Neural cell (in vitro differentiated cells): ENCODE results near the gene ABHD5. TPM values are rescaled to one million over a fixed set of nuclear protein-coding genes. Genes with fewer than 3 reads are reported as not detected.

Experiments used
- H2AFZ ChIP-seq: fragments of 200-600, 300-800 bp; sonication (generic), shearing (Covaris generic); 2 replicates; pipeline ENCODE4 v1.6.0; 2014; ENCODE audit warnings: low read depth, mild to moderate bottlenecking, antibody characterized with exemption, low read length, moderate library complexity
- H3F3A ChIP-seq: fragments of 200-600 bp; shearing (Covaris generic); 2 replicates; pipeline ENCODE4 v1.6.1; 2016; ENCODE audit warnings: mild to moderate bottlenecking, moderate library complexity, mixed read lengths, antibody characterized with exemption, low read length; ENCODE audit not compliant: insufficient read depth, poor library complexity, severe bottlenecking
- H3K27ac ChIP-seq: fragments of 200-600, 300-800 bp; sonication (generic), shearing (Covaris generic); 2 replicates; pipeline ENCODE4 v1.5.1; 2014; ENCODE audit warnings: mild to moderate bottlenecking, low read length, moderate library complexity
- H3K27me3 ChIP-seq: fragments of 300-800, 200-600 bp; sonication (generic), shearing (Covaris generic); 2 replicates; pipeline ENCODE4 v1.6.0; 2014; ENCODE audit warnings: mild to moderate bottlenecking, low read depth, low read length, moderate library complexity; ENCODE audit not compliant: insufficient read depth
- H3K36me3 ChIP-seq: fragments of 300-800, 200-600 bp; sonication (generic), shearing (Covaris generic); 2 replicates; pipeline ENCODE4 v1.5.1; 2014; ENCODE audit warnings: mild to moderate bottlenecking, antibody characterized with exemption, low read length, moderate library complexity; ENCODE audit not compliant: insufficient read depth
- H3K4me2 ChIP-seq: fragments of 300-800, 200-600 bp; sonication (generic), shearing (Covaris generic); 2 replicates; pipeline ENCODE4 v1.6.0; 2014; ENCODE audit warnings: mild to moderate bottlenecking, low read length
- H3K4me3 ChIP-seq: fragments of 300-800, 200-600 bp; sonication (generic), shearing (Covaris generic); 2 replicates; pipeline ENCODE4 v1.5.1; 2014; ENCODE audit warnings: mild to moderate bottlenecking, low read length, moderate library complexity
- H3K79me2 ChIP-seq: fragments of 200-600 bp; shearing (Covaris generic); replicated peaks from 2 replicates; pipeline ENCODE4 v1.6.0; 2014; ENCODE audit warnings: mild to moderate bottlenecking, low read length, moderate library complexity; ENCODE audit not compliant: insufficient read depth
- H3K9ac ChIP-seq: fragments of 300-800, 200-600 bp; sonication (generic), shearing (Covaris generic); 2 replicates; pipeline ENCODE4 v1.6.1; 2016; ENCODE audit warnings: mild to moderate bottlenecking, low read length, mixed read lengths
- H3K9me2 ChIP-seq: fragments of 200-600 bp; shearing (Covaris generic); 2 replicates; pipeline ENCODE4 v1.6.1; 2016; ENCODE audit warnings: mild to moderate bottlenecking, low read length, mixed read lengths; ENCODE audit not compliant: insufficient read depth
- H3K9me3 ChIP-seq: fragments of 200-600, 300-800 bp; sonication (generic), shearing (Covaris generic); 2 replicates; pipeline ENCODE4 v1.6.1; 2016; ENCODE audit warnings: mild to moderate bottlenecking, mixed run types, low read length, moderate library complexity, mixed read lengths
- H4K20me1 ChIP-seq: fragments of 200-600 bp; shearing (Covaris generic); 2 replicates; pipeline ENCODE4 v1.6.1; 2016; ENCODE audit warnings: mild to moderate bottlenecking, mixed run types; ENCODE audit not compliant: insufficient read depth
- EP300 ChIP-seq: fragments of 450-650 bp; conservative IDR thresholded peaks from 2 replicates; pipeline ENCODE4 v1.6.1; 2014; ENCODE audit warnings: antibody characterized with exemption, mild to moderate bottlenecking, moderate library complexity; ENCODE audit not compliant: poor library complexity, severe bottlenecking
- EZH2 ChIP-seq: fragments of 200-600, 300-800 bp; shearing (Covaris generic), sonication (generic); IDR thresholded peaks from 2 replicates; pipeline ENCODE4 v1.6.1; 2014; ENCODE audit warnings: antibody characterized with exemption, low read length, borderline replicate concordance, mild to moderate bottlenecking; ENCODE audit not compliant: insufficient read depth, poor library complexity, severe bottlenecking
- MXI1 ChIP-seq: fragments of 450-650 bp; conservative IDR thresholded peaks from 2 replicates; pipeline ENCODE4 v1.6.1; 2014; ENCODE audit warnings: antibody characterized with exemption, mild to moderate bottlenecking; ENCODE audit not compliant: poor library complexity, severe bottlenecking
- POLR2AphosphoS5 ChIP-seq: IDR thresholded peaks from 2 replicates; pipeline ENCODE4 v1.6.1; 2012
- RAD21 ChIP-seq: fragments of 450-650 bp; conservative IDR thresholded peaks from 2 replicates; pipeline ENCODE4 v1.6.1; 2014; ENCODE audit warnings: antibody characterized with exemption, mild to moderate bottlenecking, moderate library complexity
- REST ChIP-seq: IDR thresholded peaks from 2 replicates; pipeline ENCODE4 v1.6.1; 2012; ENCODE audit warnings: borderline replicate concordance
- SMC3 ChIP-seq: fragments of 450-650 bp; conservative IDR thresholded peaks from 2 replicates; pipeline ENCODE4 v1.6.1; 2014; ENCODE audit warnings: antibody characterized with exemption, mild to moderate bottlenecking, moderate library complexity; ENCODE audit not compliant: poor library complexity
- TAF1 ChIP-seq: IDR thresholded peaks from 2 replicates; pipeline ENCODE4 v1.6.1; 2012; ENCODE audit warnings: low read depth
- polyA plus RNA-seq: library from polyadenylated mRNA; depleted of rRNA; stranded (reverse); fragments of >200 nt; gene quantifications from 2 replicates; pipeline ENCODE4 v1.2.3, GENCODE V29; 2014

The ABHD5 gene
- polyA plus RNA-seq, 1 donor from 2014 or later, result 26.6 TPM

- Histone ChIP-seq H3K9me2 (no peaks in the 10 kb centered on the region), H3K4me3 (no peak overlapping the region), H3F3A (no peaks in the 10 kb centered on the region), H2AFZ (no peak overlapping the region), H3K9ac (no peak overlapping the region), H4K20me1 (no peaks in the 10 kb centered on the region), H3K27ac (no peak overlapping the region), H3K79me2 (no peaks in the 10 kb centered on the region), H3K9me3 (no peaks in the 10 kb centered on the region), H3K4me2 (no peak overlapping the region), H3K36me3 (no peaks in the 10 kb centered on the region), H3K27me3 (no peaks in the 10 kb centered on the region)
- no peak for TF ChIP-seq TAF1
- TF ChIP-seq EP300, result no peak
- TF ChIP-seq SMC3, result no peak
- no peak for TF ChIP-seq MXI1
Measured at GRCh38 chr3:43707266-43707665, 16.5 kb downstream of the ABHD5 start.

- Histone ChIP-seq H4K20me1 (no peaks in the 10 kb centered on the region), H3K4me3 (no peak overlapping the region), H3K9me3 (no peaks in the 10 kb centered on the region), H3K4me2 (no peak overlapping the region), H3F3A (no peaks in the 10 kb centered on the region), H3K27me3 (no peaks in the 10 kb centered on the region), H3K27ac (no peak overlapping the region), H3K79me2 (no peaks in the 10 kb centered on the region), H3K9me2 (no peaks in the 10 kb centered on the region), H3K9ac (no peak overlapping the region), H3K36me3 (no peaks in the 10 kb centered on the region), H2AFZ (no peak overlapping the region)
- TF ChIP-seq SMC3, result no peak
Measured at GRCh38 chr3:43707998-43708397, 17.3 kb downstream of the ABHD5 start.

- Histone ChIP-seq H3K27ac (no peak overlapping the region), H3K4me2 (no peak overlapping the region), H3K9me3 (no peaks in the 10 kb centered on the region), H3F3A (no peaks in the 10 kb centered on the region), H3K9me2 (no peaks in the 10 kb centered on the region), H3K36me3 (no peaks in the 10 kb centered on the region), H4K20me1 (no peaks in the 10 kb centered on the region), H2AFZ (no peak overlapping the region), H3K4me3 (no peak overlapping the region), H3K79me2 (no peaks in the 10 kb centered on the region), H3K9ac (no peak overlapping the region), H3K27me3 (no peaks in the 10 kb centered on the region)
- no peak for TF ChIP-seq POLR2AphosphoS5
- TF ChIP-seq REST, result no peak
- TF ChIP-seq MXI1, result no peak
- no peak for TF ChIP-seq RAD21
- no peak for TF ChIP-seq EZH2
- no peak for TF ChIP-seq EP300
- no peak for TF ChIP-seq SMC3
- no peak for TF ChIP-seq TAF1
Measured at GRCh38 chr3:43709022-43709421, 18.3 kb downstream of the ABHD5 start.
